ENCODE measurements around the gene DYNC1H1. TPM values are rescaled to one million over a fixed set of nuclear protein-coding genes. Genes with fewer than 3 reads are reported as not detected.

DYNC1H1 gene
- total RNA-seq, 1 donor from 2014 or later = 591 TPM

GRCh38 chr14:102039157-102039556 lies 74.8 kb downstream of the DYNC1H1 start:
- H3K4me3 Mint-ChIP-seq (ENCODE audit: unreplicated experiment) = no peak overlapping the region
- peaks cover 84% of the 10 kb centered on the region for H3K36me3 ChIP-seq (ENCODE audit: insufficient read depth, low read length)
- H3K27ac ChIP-seq (ENCODE audit: low read depth, low read length) = no peak overlapping the region
- H3K9ac ChIP-seq (ENCODE audit: low read length) = no peak overlapping the region
- peaks cover 16% of the 10 kb centered on the region for H3K79me2 ChIP-seq (ENCODE audit: insufficient read depth, low read length)
- no peaks in the 10 kb centered on the region for H3K4me1 ChIP-seq (ENCODE audit: insufficient read depth, low read length)
- peaks cover 58% of the 10 kb centered on the region for H4K20me1 ChIP-seq (ENCODE audit: insufficient read depth, low read length)
- H3K4me2 ChIP-seq (ENCODE audit: low read length) = no peak overlapping the region
- no peak for FAIRE-seq
- no peak overlapping the region for H3K27ac Mint-ChIP-seq (ENCODE audit: unreplicated experiment)
- H3K9me3 ChIP-seq (ENCODE audit: insufficient read depth, low read depth, low read length) = no peaks in the 10 kb centered on the region
- no peaks in the 10 kb centered on the region for H3K27me3 Mint-ChIP-seq (ENCODE audit: low read depth, unreplicated experiment)
- TF ChIP-seq CTCF (IDR thresholded peaks at IDR 0.05; ENCODE audit: insufficient read depth, low read depth, low read length) = no peak
- TF ChIP-seq EZH2 (IDR thresholded peaks at IDR 0.05; ENCODE audit: insufficient read depth, low read length) = no peak
- H3K4me3 ChIP-seq (ENCODE audit: insufficient read depth, low read depth, low read length) = no peak overlapping the region
- H3K9me3 Mint-ChIP-seq (ENCODE audit: unreplicated experiment) = no peaks in the 10 kb centered on the region
- DNase-seq (ENCODE audit: low read depth) = no peak
- H3K36me3 Mint-ChIP-seq (ENCODE audit: low read depth, unreplicated experiment) = peaks cover 17% of the 10 kb centered on the region
- H3K4me1 Mint-ChIP-seq (ENCODE audit: low read depth, unreplicated experiment) = no peaks in the 10 kb centered on the region
- no peak overlapping the region for H2AFZ ChIP-seq (ENCODE audit: low read depth, low read length)
- no peaks in the 10 kb centered on the region for H3K27me3 ChIP-seq (ENCODE audit: insufficient read depth, low read length)

DNA sequence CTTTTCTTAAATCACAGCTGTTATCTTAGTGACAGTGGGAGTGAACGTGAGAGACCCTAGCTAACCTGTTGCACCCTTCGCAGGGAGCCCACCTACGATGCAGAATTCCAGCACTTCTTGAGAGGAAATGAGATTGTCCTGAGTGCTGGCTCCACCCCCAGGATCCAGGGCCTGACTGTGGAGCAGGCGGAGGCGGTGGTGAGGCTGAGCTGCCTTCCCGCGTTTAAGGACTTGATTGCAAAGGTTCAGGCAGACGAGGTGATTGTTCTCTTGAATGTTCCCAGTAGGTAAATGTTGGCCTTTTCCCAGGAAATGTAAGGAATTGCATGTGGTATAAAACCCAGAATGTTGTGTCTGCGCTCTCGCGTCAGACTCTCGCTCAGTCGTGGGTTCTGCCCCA lies 75.8 kb downstream of the DYNC1H1 start:
- no peaks in the 10 kb centered on the region for H3K27me3 Mint-ChIP-seq (ENCODE audit: low read depth, unreplicated experiment)
- TF ChIP-seq CTCF (IDR thresholded peaks at IDR 0.05; ENCODE audit: insufficient read depth, low read depth, low read length) (no peak), EZH2 (IDR thresholded peaks at IDR 0.05; ENCODE audit: insufficient read depth, low read length) (no peak)
- Histone ChIP-seq H4K20me1 (ENCODE audit: insufficient read depth, low read length) (peaks cover 65% of the 10 kb centered on the region), H3K36me3 (ENCODE audit: insufficient read depth, low read length) (peaks cover 86% of the 10 kb centered on the region), H3K79me2 (ENCODE audit: insufficient read depth, low read length) (peaks cover 18% of the 10 kb centered on the region), H3K4me1 (ENCODE audit: insufficient read depth, low read length) (no peaks in the 10 kb centered on the region), H3K27ac (ENCODE audit: low read depth, low read length) (no peak overlapping the region), H3K27me3 (ENCODE audit: insufficient read depth, low read length) (no peaks in the 10 kb centered on the region), H3K4me2 (ENCODE audit: low read length) (no peak overlapping the region), H3K9me3 (ENCODE audit: insufficient read depth, low read depth, low read length) (no peaks in the 10 kb centered on the region), H3K4me3 (ENCODE audit: insufficient read depth, low read depth, low read length) (no peak overlapping the region), H3K9ac (ENCODE audit: low read length) (no peak overlapping the region), H2AFZ (ENCODE audit: low read depth, low read length) (no peak overlapping the region)
- FAIRE-seq (no peak), DNase-seq (ENCODE audit: low read depth) (no peak)
- H3K36me3 Mint-ChIP-seq (ENCODE audit: low read depth, unreplicated experiment) = peaks cover 14% of the 10 kb centered on the region
- H3K4me3 Mint-ChIP-seq (ENCODE audit: unreplicated experiment) = no peak overlapping the region
- no peaks in the 10 kb centered on the region for H3K9me3 Mint-ChIP-seq (ENCODE audit: unreplicated experiment)
- H3K27ac Mint-ChIP-seq (ENCODE audit: unreplicated experiment) = no peak overlapping the region
- H3K4me1 Mint-ChIP-seq (ENCODE audit: low read depth, unreplicated experiment) = no peaks in the 10 kb centered on the region

GRCh38 chr14:102042699-102043098 lies 78.3 kb downstream of the DYNC1H1 start:
- Histone ChIP-seq H3K4me1 (ENCODE audit: insufficient read depth, low read length) (no peaks in the 10 kb centered on the region), H3K79me2 (ENCODE audit: insufficient read depth, low read length) (peaks cover 17% of the 10 kb centered on the region), H2AFZ (ENCODE audit: low read depth, low read length) (no peak overlapping the region), H3K4me2 (ENCODE audit: low read length) (no peak overlapping the region), H3K9ac (ENCODE audit: low read length) (no peak overlapping the region), H3K36me3 (ENCODE audit: insufficient read depth, low read length) (peaks cover 69% of the 10 kb centered on the region), H3K4me3 (ENCODE audit: insufficient read depth, low read depth, low read length) (no peak overlapping the region), H3K27ac (ENCODE audit: low read depth, low read length) (no peak overlapping the region), H4K20me1 (ENCODE audit: insufficient read depth, low read length) (peaks cover 61% of the 10 kb centered on the region), H3K27me3 (ENCODE audit: insufficient read depth, low read length) (no peaks in the 10 kb centered on the region), H3K9me3 (ENCODE audit: insufficient read depth, low read depth, low read length) (no peaks in the 10 kb centered on the region)
- no peak for TF ChIP-seq EZH2 (IDR thresholded peaks at IDR 0.05; ENCODE audit: insufficient read depth, low read length)
- TF ChIP-seq CTCF (IDR thresholded peaks at IDR 0.05; ENCODE audit: insufficient read depth, low read depth, low read length) = no peak
- no peaks in the 10 kb centered on the region for H3K27me3 Mint-ChIP-seq (ENCODE audit: low read depth, unreplicated experiment)
- no peak for FAIRE-seq
- H3K36me3 Mint-ChIP-seq (ENCODE audit: low read depth, unreplicated experiment) = peaks cover 8% of the 10 kb centered on the region
- DNase-seq (ENCODE audit: low read depth) = no peak
- no peak overlapping the region for H3K27ac Mint-ChIP-seq (ENCODE audit: unreplicated experiment)
- H3K9me3 Mint-ChIP-seq (ENCODE audit: unreplicated experiment) = no peaks in the 10 kb centered on the region
- H3K4me1 Mint-ChIP-seq (ENCODE audit: low read depth, unreplicated experiment) = no peaks in the 10 kb centered on the region
- no peak overlapping the region for H3K4me3 Mint-ChIP-seq (ENCODE audit: unreplicated experiment)

Data from astrocyte (in vitro differentiated cells and primary cell).